Epithelial cell of esophagus (primary cell): ENCODE data around the gene OSBPL10.
A peak's percentile ranks its signal among the peaks of the same experiment; 100 is the strongest.
"Not testable (repeated sequence)": the region's sequence is repeated elsewhere in the genome, so short reads cannot be mapped to it uniquely, and the experiment has no call there.

ENCODE experiments used
- DNase-seq: peaks from one replicate; pipeline ENCODE4 v3.0.0; 2010; ENCODE audit warnings: low read depth
- H3K4me3 ChIP-seq: 2 replicates; pipeline ENCODE4 v1.5.1; 2011; ENCODE audit warnings: mild to moderate bottlenecking, low read length, control low read depth
- CTCF ChIP-seq: IDR thresholded peaks from 2 replicates; pipeline ENCODE4 v1.5.1; 2011; ENCODE audit warnings: low read depth, mild to moderate bottlenecking, low read length, control low read depth, inconsistent platforms; ENCODE audit not compliant: insufficient read depth; ENCODE audit errors: missing control alignments

OSBPL10 gene

GRCh38 chr3:31785286-31785685 lies 195.8 kb downstream of the OSBPL10 start:
- no peak for TF ChIP-seq CTCF
- no peak for DNase-seq
- no peak overlapping the region for H3K4me3 ChIP-seq

- DNase-seq, H3K4me3 ChIP-seq: not testable (repeated sequence)
Measured at GRCh38 chr3:31783851-31784250, 197.2 kb downstream of the OSBPL10 start.

- DNase-seq, H3K4me3 ChIP-seq: not testable (repeated sequence)
Measured at GRCh38 chr3:31782306-31782705, 198.8 kb downstream of the OSBPL10 start.

DNA sequence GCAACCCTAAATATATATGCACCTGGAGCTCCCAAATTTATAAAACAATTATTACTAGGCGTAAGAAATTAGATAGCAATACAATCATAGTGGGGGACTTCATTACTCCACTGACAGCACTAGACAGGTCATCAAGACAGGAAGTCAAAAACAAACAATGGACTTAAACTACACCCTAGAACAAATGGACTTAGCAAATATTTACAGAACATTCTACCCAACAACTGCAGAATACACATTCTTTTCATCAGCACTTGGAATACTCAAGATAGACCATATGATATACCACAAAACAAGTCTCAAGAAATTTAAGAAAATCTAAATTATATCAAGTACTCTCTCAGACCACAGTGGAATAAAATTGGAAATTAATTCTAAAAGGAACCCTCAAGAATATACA lies 201.5 kb downstream of the OSBPL10 start:
- TF ChIP-seq CTCF = no peak
- no peak overlapping the region for H3K4me3 ChIP-seq
- DNase-seq = no peak

DNA sequence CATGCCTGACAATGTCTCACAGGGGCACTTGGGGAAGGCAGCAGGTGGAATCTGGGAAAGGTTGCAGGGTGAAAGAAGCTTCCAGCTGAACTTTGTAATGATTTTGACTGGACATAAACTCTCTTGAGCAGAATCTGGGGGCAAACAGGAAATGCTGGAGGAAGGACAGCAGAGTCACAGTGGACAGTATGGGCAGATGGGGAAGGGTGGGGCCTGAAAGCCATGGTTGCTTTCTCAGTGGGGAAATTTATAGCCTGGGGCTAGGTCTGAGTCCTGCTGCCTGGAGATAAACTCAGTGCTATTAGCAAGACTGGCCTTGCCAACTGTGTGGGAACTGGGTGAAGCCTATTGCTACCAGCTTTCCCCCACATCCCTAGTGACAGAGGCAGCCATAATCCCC lies 203.2 kb downstream of the OSBPL10 start:
- no peak for DNase-seq
- no peak overlapping the region for H3K4me3 ChIP-seq

DNA sequence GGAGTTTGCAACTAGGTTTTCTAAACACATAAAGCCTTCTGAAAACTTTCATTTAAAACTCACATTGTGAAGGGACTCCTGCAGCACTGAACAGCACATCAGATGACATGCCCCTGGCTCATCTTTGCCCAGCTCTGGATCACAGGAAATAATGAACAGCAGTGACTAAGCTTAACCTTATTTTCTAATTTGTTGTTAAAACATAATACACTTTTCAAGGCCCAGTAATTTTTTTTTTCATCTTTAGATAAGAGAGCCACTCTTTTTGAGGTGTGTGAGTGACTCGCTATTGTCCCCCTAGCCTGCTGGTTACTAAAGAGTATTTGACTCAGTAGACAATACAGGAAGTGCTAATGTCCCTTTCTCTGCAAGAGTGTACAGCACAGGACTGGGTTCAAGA lies 204.0 kb downstream of the OSBPL10 start:
- peak; percentile 43 for DNase-seq
- no peak overlapping the region for H3K4me3 ChIP-seq
- no peak for TF ChIP-seq CTCF

More for the DNA sequence above, 203.2 kb downstream of the OSBPL10 start:
- TF ChIP-seq CTCF = no peak

DNA sequence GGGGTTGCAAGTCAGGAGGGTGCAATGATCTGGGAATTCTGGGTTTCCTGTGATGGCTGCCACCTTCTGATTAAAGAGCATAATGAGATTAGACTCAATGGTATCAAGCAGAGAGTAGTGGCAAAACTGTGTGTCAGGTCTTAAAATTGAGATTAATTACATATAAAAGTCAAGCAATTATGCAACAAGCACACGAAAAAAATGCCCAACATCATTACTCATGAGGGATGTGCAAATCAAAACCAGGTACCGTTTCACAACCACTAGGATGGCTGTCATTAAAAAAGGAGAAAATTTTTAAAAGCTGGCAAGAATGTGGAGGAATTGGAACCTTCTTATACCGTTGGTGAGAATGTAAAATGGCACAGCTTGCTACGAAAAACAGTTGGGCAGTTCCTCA lies 205.0 kb downstream of the OSBPL10 start:
- no peak for TF ChIP-seq CTCF
- H3K4me3 ChIP-seq = no peak overlapping the region
- DNase-seq = peak; percentile 62

DNA sequence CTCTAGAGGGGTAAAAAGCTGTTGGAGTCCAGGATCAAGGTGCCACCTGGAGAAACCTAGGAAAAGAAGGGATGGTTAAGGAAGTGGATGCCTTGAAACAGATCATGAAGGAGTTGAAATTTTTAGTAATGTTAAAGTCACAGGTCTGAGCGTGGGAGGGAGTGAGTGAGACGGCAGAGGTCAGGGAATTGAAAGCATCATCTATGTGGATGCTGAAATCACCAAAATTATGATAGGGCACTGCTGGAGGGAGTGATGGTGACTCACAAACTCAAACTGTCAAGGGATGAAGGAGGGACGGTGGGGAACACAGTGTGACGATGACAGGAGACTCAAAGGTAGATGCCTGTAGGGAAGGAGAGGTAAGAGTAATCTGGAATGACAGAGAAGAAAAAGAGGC lies 205.7 kb downstream of the OSBPL10 start:
- H3K4me3 ChIP-seq = no peak overlapping the region
- no peak for DNase-seq
- TF ChIP-seq CTCF = no peak
